ENCODE measurements around the gene PCDHA11.

GRCh38 chr5:140842798-140843733 is 25.7 kb upstream of the PCDHA11 start:
- no peak for TF ChIP-seq CTCF (conservative IDR thresholded peaks at IDR 0.05; ENCODE audit: low read length)
- TF ChIP-seq EZH2phosphoT487 (IDR thresholded peaks at IDR 0.05; ENCODE audit: borderline replicate concordance, low read depth, low read length) = no peak

Data from OCI-LY7 (cell line).